WTC11 (cell line): ENCODE data around the gene PAK1IP1.

Source experiments
- ATF2 ChIP-seq: sonication (generic); formaldehyde crosslinking; IDR thresholded peaks from 2 replicates; pipeline ENCODE4 v1.8.1; 2022; ENCODE audit warnings: low read depth, missing genetic modification reagents, borderline replicate concordance
- CREB1 ChIP-seq: sonication (generic); formaldehyde crosslinking; IDR thresholded peaks from 2 replicates; pipeline ENCODE4 v1.8.0; 2023; ENCODE audit warnings: mild to moderate bottlenecking, missing genetic modification reagents
- CTCF ChIP-seq: fragments of 200-600 bp; IDR thresholded peaks from 2 replicates; pipeline ENCODE4 v1.8.0; 2022; ENCODE audit warnings: antibody characterized with exemption
- PRDM15 ChIP-seq: sonication (generic); formaldehyde crosslinking; IDR thresholded peaks from 2 replicates; pipeline ENCODE4 v1.8.0; 2022; ENCODE audit warnings: missing genetic modification reagents
- TF ChIP-seq, protein P1 (sequence below): sonication (generic); formaldehyde crosslinking; conservative IDR thresholded peaks from 2 replicates; pipeline ENCODE4 v1.8.1; 2022; ENCODE audit warnings: mild to moderate bottlenecking, missing genetic modification reagents
- TF ChIP-seq, protein P2 (sequence below): sonication (generic); formaldehyde crosslinking; IDR thresholded peaks from 2 replicates; pipeline ENCODE4 v1.8.0; 2022; ENCODE audit warnings: mild to moderate bottlenecking, missing genetic modification reagents
- TF ChIP-seq, protein P3 (sequence below): sonication (generic); formaldehyde crosslinking; IDR thresholded peaks from 2 replicates; pipeline ENCODE4 v1.8.1; 2023; ENCODE audit warnings: mild to moderate bottlenecking, missing genetic modification reagents, moderate library complexity

DNA sequence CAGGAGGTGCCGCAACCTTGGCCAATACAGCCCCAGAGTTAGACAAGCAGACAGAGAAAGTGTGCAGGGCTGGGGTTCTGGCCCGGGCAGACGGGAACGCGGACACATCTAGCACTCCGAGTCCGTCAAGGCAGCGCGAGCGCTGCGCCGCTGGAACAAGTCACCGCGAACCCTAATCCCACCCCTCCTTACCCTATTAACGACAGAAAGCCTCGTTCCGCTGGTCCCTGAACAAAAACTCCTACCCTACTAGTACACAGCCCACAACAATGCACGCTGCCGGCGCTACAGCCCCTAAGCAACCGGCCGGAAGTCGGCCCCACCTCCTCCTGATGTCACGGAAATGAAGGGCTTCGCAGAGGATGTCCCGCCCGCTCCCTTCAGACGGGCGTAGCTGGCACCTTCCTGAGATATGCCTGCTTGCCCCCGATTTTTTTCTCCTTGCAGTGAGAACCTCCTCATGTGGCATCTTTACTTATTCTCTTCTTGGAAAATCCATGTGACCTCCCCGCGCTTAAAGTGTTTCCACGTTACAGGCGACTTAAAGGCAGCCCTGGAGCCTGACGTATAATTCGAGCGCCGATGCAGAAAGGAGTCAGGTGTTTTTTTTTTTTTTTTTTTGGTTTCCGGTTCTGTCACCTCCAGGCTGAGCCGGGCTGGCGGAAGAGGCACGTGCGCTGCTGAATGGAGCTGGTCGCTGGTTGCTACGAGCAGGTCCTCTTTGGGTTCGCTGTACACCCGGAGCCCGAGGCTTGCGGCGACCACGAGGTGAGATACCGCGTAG, at the start of gene PAK1IP1, which contains the start of gene C6orf52:
- TF ChIP-seq, protein P1, sequence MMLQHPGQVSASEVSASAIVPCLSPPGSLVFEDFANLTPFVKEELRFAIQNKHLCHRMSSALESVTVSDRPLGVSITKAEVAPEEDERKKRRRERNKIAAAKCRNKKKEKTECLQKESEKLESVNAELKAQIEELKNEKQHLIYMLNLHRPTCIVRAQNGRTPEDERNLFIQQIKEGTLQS (CRISPR knock-in tag): no peak
- TF ChIP-seq PRDM15 (CRISPR knock-in tag) (no peak), CTCF (no peak), CREB1 (peak; percentile 61; the same call in 1 of the 2 replicates), ATF2 (CRISPR knock-in tag) (no peak)
- TF ChIP-seq, protein P2, sequence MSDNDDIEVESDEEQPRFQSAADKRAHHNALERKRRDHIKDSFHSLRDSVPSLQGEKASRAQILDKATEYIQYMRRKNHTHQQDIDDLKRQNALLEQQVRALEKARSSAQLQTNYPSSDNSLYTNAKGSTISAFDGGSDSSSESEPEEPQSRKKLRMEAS: peak; percentile 92
- TF ChIP-seq, protein P3, sequence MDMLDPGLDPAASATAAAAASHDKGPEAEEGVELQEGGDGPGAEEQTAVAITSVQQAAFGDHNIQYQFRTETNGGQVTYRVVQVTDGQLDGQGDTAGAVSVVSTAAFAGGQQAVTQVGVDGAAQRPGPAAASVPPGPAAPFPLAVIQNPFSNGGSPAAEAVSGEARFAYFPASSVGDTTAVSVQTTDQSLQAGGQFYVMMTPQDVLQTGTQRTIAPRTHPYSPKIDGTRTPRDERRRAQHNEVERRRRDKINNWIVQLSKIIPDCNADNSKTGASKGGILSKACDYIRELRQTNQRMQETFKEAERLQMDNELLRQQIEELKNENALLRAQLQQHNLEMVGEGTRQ (CRISPR knock-in tag): peak; percentile 89
